NK-92 (cell line): ENCODE data around the gene RIN1.
"Not testable (repeated sequence)": the region's sequence is repeated elsewhere in the genome, so short reads cannot be mapped to it uniquely, and the experiment has no call there.

Experiments
- DNase-seq: peaks from one replicate; lab custom pipeline; 2025; ENCODE audit not compliant: unreplicated experiment; lab: John Stamatoyannopoulos, UW

Gene RIN1

GRCh38 chr11:66360406-66361073 is 24.3 kb upstream of the RIN1 start:
- DNase-seq: no peak

GRCh38 chr11:66359662-66360087 is 23.4 kb upstream of the RIN1 start:
- no peak for DNase-seq

GRCh38 chr11:66350560-66351235 is 14.5 kb upstream of the RIN1 start:
- not testable (repeated sequence) for DNase-seq

GRCh38 chr11:66349084-66349386 is 12.8 kb upstream of the RIN1 start:
- DNase-seq: no peak

- no peak for DNase-seq
Measured at GRCh38 chr11:66347425-66348276, 11.4 kb upstream of the RIN1 start, which contains the start of gene B4GAT1. B4GAT1 (minus strand) TSS chr11:66347629; CDS start chr11:66347545, 84 bp downstream.

GRCh38 chr11:66346476-66347424 is 10.5 kb upstream of the RIN1 start:
- DNase-seq: no peak

GRCh38 chr11:66345316-66345649 is 9.0 kb upstream of the RIN1 start:
- no peak for DNase-seq

GRCh38 chr11:66344550-66345315 is 8.5 kb upstream of the RIN1 start, which contains the start of gene BRMS1:
BRMS1 (minus strand) TSS chr11:66345104; CDS start chr11:66342234, 2,870 bp downstream.
- DNase-seq: peak; percentile 73

- no peak for DNase-seq
Measured at GRCh38 chr11:66343176-66343575, 6.9 kb upstream of the RIN1 start.

- DNase-seq: no peak
Measured at GRCh38 chr11:66341502-66342126, 5.4 kb upstream of the RIN1 start.

GRCh38 chr11:66340596-66341501 is 4.6 kb upstream of the RIN1 start:
- DNase-seq: no peak

GRCh38 chr11:66339686-66340483 is 3.7 kb upstream of the RIN1 start:
- no peak for DNase-seq

- DNase-seq: no peak
Measured at GRCh38 chr11:66339162-66339675, 3.0 kb upstream of the RIN1 start.

- no peak for DNase-seq
Measured at GRCh38 chr11:66338276-66339161, 2.3 kb upstream of the RIN1 start.

- DNase-seq: no peak
Measured at GRCh38 chr11:66337103-66337899, 1.1 kb upstream of the RIN1 start.
